ENCODE measurements around the gene ARL4A. TPM values are rescaled to one million over a fixed set of nuclear protein-coding genes. Genes with fewer than 3 reads are reported as not detected.

Gene ARL4A
- total RNA-seq, 1 experiment from 2014 or later, result 39.4 TPM

DNA sequence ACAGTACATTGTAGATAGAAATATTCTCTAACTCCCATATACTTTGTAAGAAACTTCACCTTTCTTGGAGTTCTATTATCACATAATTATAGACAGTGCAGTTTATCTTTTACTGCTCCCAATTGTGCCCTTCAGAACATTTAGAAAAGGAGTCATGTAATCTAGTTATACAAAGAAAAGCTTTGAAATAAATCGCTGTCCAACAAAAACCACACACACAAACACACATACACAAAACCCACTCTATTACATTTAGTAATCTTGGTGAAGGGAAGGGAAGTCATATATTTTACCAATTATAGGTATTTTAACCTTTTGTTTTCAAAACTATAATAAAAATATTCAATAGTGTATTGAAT is 26.9 kb downstream of the ARL4A start:
- Histone ChIP-seq H2AFZ (ENCODE audit: low read length) (no peak overlapping the region), H2BK20ac (ENCODE audit: low read depth, low read length, poor library complexity, severe bottlenecking) (no peak overlapping the region), H3K9me3 (ENCODE audit: control insufficient read depth, low read depth, low read length) (no peaks in the 10 kb centered on the region), H3K27me3 (ENCODE audit: insufficient read depth, low read length) (no peaks in the 10 kb centered on the region), H3K14ac (ENCODE audit: insufficient read depth, low read length) (no peak overlapping the region), H2BK12ac (ENCODE audit: insufficient read length, low read depth, low read length) (no peak overlapping the region), H3K4me2 (ENCODE audit: insufficient read depth, insufficient read length, low read length) (no peak overlapping the region), H3K56ac (ENCODE audit: insufficient read length, low read depth, low read length) (no peak overlapping the region), H3K4ac (ENCODE audit: low read depth, low read length) (no peak overlapping the region), H2BK120ac (ENCODE audit: low read depth, low read length, poor library complexity, severe bottlenecking) (no peak overlapping the region), H4K5ac (ENCODE audit: insufficient read length, low read depth, low read length) (no peak overlapping the region), H3K79me1 (ENCODE audit: insufficient read depth, low read depth, low read length, poor library complexity, severe bottlenecking) (no peaks in the 10 kb centered on the region), H3K23me2 (ENCODE audit: insufficient read length, low read depth, low read length, poor library complexity, severe bottlenecking) (peaks cover 4% of the 10 kb centered on the region), H2AK5ac (ENCODE audit: insufficient read length, low read length) (no peak overlapping the region), H3T11ph (ENCODE audit: low read length) (no peak overlapping the region), H4K8ac (replicated peaks; ENCODE audit: insufficient read length, low read depth, low read length) (no peak overlapping the region), H3K4me1 (ENCODE audit: insufficient read depth, low read length) (peaks cover 6% of the 10 kb centered on the region; the same call in 1 of the 2 replicates), H3K27ac (ENCODE audit: insufficient read length, low read depth, low read length) (no peak overlapping the region), H3K79me2 (ENCODE audit: insufficient read depth, low read length) (no peaks in the 10 kb centered on the region), H3K9ac (ENCODE audit: extremely low read depth, insufficient read length, low read length) (no peak overlapping the region), H4K20me1 (ENCODE audit: control insufficient read depth, insufficient read depth, insufficient read length) (no peaks in the 10 kb centered on the region), H2BK15ac (ENCODE audit: low read depth, low read length) (no peak overlapping the region), H4K91ac (ENCODE audit: insufficient read length, low read depth, low read length) (no peak overlapping the region), H2BK5ac (ENCODE audit: insufficient read length, low read length) (no peak overlapping the region), H3K23ac (ENCODE audit: insufficient read length, low read depth, low read length) (no peak overlapping the region), H3K18ac (ENCODE audit: insufficient read length, low read depth, low read length) (no peak overlapping the region)
- no CpG with 5 or more reads among the region's 1 CpG for WGBS (ENCODE audit: extremely low coverage, insufficient read length, low lambda C conversion rate)
- no peaks in the 10 kb centered on the region for H3K36me3 Mint-ChIP-seq (ENCODE audit: insufficient read depth in 1 of 3, low read depth in 3 of 3)
- peaks cover 9% of the 10 kb centered on the region; the same call in 1 of the 2 replicates for H3K27me3 Mint-ChIP-seq (ENCODE audit: low read depth)
- TF ChIP-seq, protein P1, sequence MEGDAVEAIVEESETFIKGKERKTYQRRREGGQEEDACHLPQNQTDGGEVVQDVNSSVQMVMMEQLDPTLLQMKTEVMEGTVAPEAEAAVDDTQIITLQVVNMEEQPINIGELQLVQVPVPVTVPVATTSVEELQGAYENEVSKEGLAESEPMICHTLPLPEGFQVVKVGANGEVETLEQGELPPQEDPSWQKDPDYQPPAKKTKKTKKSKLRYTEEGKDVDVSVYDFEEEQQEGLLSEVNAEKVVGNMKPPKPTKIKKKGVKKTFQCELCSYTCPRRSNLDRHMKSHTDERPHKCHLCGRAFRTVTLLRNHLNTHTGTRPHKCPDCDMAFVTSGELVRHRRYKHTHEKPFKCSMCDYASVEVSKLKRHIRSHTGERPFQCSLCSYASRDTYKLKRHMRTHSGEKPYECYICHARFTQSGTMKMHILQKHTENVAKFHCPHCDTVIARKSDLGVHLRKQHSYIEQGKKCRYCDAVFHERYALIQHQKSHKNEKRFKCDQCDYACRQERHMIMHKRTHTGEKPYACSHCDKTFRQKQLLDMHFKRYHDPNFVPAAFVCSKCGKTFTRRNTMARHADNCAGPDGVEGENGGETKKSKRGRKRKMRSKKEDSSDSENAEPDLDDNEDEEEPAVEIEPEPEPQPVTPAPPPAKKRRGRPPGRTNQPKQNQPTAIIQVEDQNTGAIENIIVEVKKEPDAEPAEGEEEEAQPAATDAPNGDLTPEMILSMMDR (conservative IDR thresholded peaks at IDR 0.05), result no peak
- no peak overlapping the region; a peak in 1 of 5 replicates for H3K4me3 Mint-ChIP-seq
- no peak for DNase-seq
- H3K4me1 Mint-ChIP-seq, result peaks cover 49 to 56% of the 10 kb centered on the region in 2 experiments
- no peak overlapping the region for H3K27ac Mint-ChIP-seq
- peaks cover 0 to 2% of the 10 kb centered on the region in 2 experiments; a peak in 2 of 5 replicates for H3K9me3 Mint-ChIP-seq

Data from H9 (cell line).